HEK293 (cell line): ENCODE data around the gene NCOA7.

Source experiments
- BCL6B ChIP-seq: fragments of 450-650 bp; formaldehyde crosslinking; IDR thresholded peaks from 2 replicates; pipeline ENCODE4 v1.5.1; 2017; ENCODE audit warnings: missing biosample characterization, missing genetic modification characterization
- KLF16 ChIP-seq: fragments of 450-650 bp; formaldehyde crosslinking; IDR thresholded peaks from 2 replicates; pipeline ENCODE4 v1.5.1; 2017; ENCODE audit warnings: missing biosample characterization, missing genetic modification characterization
- MZF1 ChIP-seq: fragments of 450-650 bp; formaldehyde crosslinking; IDR thresholded peaks from 2 replicates; pipeline ENCODE4 v1.5.1; 2017; ENCODE audit warnings: missing biosample characterization, missing genetic modification characterization, borderline replicate concordance
- PRDM10 ChIP-seq: fragments of 450-650 bp; formaldehyde crosslinking; IDR thresholded peaks from 2 replicates; pipeline ENCODE4 v1.5.1; 2016; ENCODE audit warnings: missing biosample characterization, missing genetic modification characterization
- SCRT2 ChIP-seq: fragments of 450-650 bp; formaldehyde crosslinking; IDR thresholded peaks from 2 replicates; pipeline ENCODE4 v1.5.1; 2016; ENCODE audit warnings: missing biosample characterization, missing genetic modification characterization
- ZBTB17 ChIP-seq: fragments of 450-650 bp; formaldehyde crosslinking; IDR thresholded peaks from 2 replicates; pipeline ENCODE4 v1.5.1; 2016; ENCODE audit warnings: missing biosample characterization, missing genetic modification characterization
- ZBTB48 ChIP-seq: fragments of 450-650 bp; formaldehyde crosslinking; IDR thresholded peaks from 2 replicates; pipeline ENCODE4 v1.5.1; 2016; ENCODE audit warnings: missing biosample characterization, missing genetic modification characterization
- ZBTB8A ChIP-seq: fragments of 450-650 bp; formaldehyde crosslinking; IDR thresholded peaks from 2 replicates; pipeline ENCODE4 v1.5.1; 2016; ENCODE audit warnings: missing biosample characterization, missing genetic modification characterization
- ZFHX2 ChIP-seq: fragments of 450-650 bp; formaldehyde crosslinking; conservative IDR thresholded peaks from 2 replicates; pipeline ENCODE4 v1.5.1; 2016; ENCODE audit warnings: missing biosample characterization, missing genetic modification characterization
- ZNF174 ChIP-seq: fragments of 450-650 bp; formaldehyde crosslinking; IDR thresholded peaks from 2 replicates; pipeline ENCODE4 v1.5.0; 2017; ENCODE audit warnings: missing biosample characterization, mild to moderate bottlenecking, missing genetic modification characterization
- ZNF324 ChIP-seq: fragments of 450-650 bp; formaldehyde crosslinking; IDR thresholded peaks from 2 replicates; pipeline ENCODE4 v1.5.1; 2016; ENCODE audit warnings: missing biosample characterization, missing genetic modification characterization
- ZNF335 ChIP-seq: fragments of 450-650 bp; formaldehyde crosslinking; conservative IDR thresholded peaks from 2 replicates; pipeline ENCODE4 v1.5.1; 2016; ENCODE audit warnings: missing biosample characterization, missing genetic modification characterization
- ZNF354C ChIP-seq: fragments of 450-650 bp; formaldehyde crosslinking; IDR thresholded peaks from 2 replicates; pipeline ENCODE4 v1.5.1; 2016; ENCODE audit warnings: missing biosample characterization, missing genetic modification characterization, low read depth, borderline replicate concordance
- ZNF398 ChIP-seq: fragments of 450-650 bp; formaldehyde crosslinking; IDR thresholded peaks from 2 replicates; pipeline ENCODE4 v1.5.1; 2017; ENCODE audit warnings: missing biosample characterization, missing genetic modification characterization
- ZNF416 ChIP-seq: fragments of 450-650 bp; formaldehyde crosslinking; IDR thresholded peaks from 2 replicates; pipeline ENCODE4 v1.5.1; 2016; ENCODE audit warnings: missing biosample characterization, missing genetic modification characterization
- ZNF544 ChIP-seq: fragments of 450-650 bp; formaldehyde crosslinking; IDR thresholded peaks from 2 replicates; pipeline ENCODE4 v1.5.0; 2017; ENCODE audit warnings: missing biosample characterization, missing genetic modification characterization
- ZNF571 ChIP-seq: fragments of 450-650 bp; formaldehyde crosslinking; IDR thresholded peaks from 2 replicates; pipeline ENCODE4 v1.5.0; 2017; ENCODE audit warnings: missing biosample characterization, missing genetic modification characterization
- ZNF621 ChIP-seq: fragments of 450-650 bp; formaldehyde crosslinking; IDR thresholded peaks from 2 replicates; pipeline ENCODE4 v1.5.1; 2017; ENCODE audit warnings: missing biosample characterization, missing genetic modification characterization
- ZNF701 ChIP-seq: fragments of 450-650 bp; formaldehyde crosslinking; IDR thresholded peaks from 2 replicates; pipeline ENCODE4 v1.5.1; 2016; ENCODE audit warnings: missing biosample characterization, missing genetic modification characterization
- ZNF768 ChIP-seq: fragments of 450-650 bp; formaldehyde crosslinking; IDR thresholded peaks from 2 replicates; pipeline ENCODE4 v1.5.1; 2018; ENCODE audit warnings: missing biosample characterization, mild to moderate bottlenecking, missing genetic modification characterization
- ZSCAN30 ChIP-seq: fragments of 450-650 bp; IDR thresholded peaks from 2 replicates; pipeline ENCODE4 v1.5.1; 2018; ENCODE audit warnings: missing biosample characterization, mild to moderate bottlenecking, missing genetic modification characterization, moderate library complexity
- TF ChIP-seq, protein P1 (sequence below): fragments of 450-650 bp; formaldehyde crosslinking; IDR thresholded peaks from 2 replicates; pipeline ENCODE4 v1.5.1; 2016; ENCODE audit warnings: missing biosample characterization, missing genetic modification characterization
- TF ChIP-seq, protein P2 (sequence below): fragments of 450-650 bp; IDR thresholded peaks from 2 replicates; pipeline ENCODE4 v1.5.1; 2018; ENCODE audit warnings: missing biosample characterization, missing genetic modification characterization
- TF ChIP-seq, protein P3 (sequence below): fragments of 450-650 bp; formaldehyde crosslinking; IDR thresholded peaks from 2 replicates; pipeline ENCODE4 v1.5.1; 2017; ENCODE audit warnings: missing biosample characterization, missing genetic modification characterization
- TF ChIP-seq, protein P4 (sequence below): fragments of 450-650 bp; formaldehyde crosslinking; IDR thresholded peaks from 2 replicates; pipeline ENCODE4 v1.5.1; 2016; ENCODE audit warnings: missing biosample characterization, missing genetic modification characterization

The NCOA7 gene

DNA sequence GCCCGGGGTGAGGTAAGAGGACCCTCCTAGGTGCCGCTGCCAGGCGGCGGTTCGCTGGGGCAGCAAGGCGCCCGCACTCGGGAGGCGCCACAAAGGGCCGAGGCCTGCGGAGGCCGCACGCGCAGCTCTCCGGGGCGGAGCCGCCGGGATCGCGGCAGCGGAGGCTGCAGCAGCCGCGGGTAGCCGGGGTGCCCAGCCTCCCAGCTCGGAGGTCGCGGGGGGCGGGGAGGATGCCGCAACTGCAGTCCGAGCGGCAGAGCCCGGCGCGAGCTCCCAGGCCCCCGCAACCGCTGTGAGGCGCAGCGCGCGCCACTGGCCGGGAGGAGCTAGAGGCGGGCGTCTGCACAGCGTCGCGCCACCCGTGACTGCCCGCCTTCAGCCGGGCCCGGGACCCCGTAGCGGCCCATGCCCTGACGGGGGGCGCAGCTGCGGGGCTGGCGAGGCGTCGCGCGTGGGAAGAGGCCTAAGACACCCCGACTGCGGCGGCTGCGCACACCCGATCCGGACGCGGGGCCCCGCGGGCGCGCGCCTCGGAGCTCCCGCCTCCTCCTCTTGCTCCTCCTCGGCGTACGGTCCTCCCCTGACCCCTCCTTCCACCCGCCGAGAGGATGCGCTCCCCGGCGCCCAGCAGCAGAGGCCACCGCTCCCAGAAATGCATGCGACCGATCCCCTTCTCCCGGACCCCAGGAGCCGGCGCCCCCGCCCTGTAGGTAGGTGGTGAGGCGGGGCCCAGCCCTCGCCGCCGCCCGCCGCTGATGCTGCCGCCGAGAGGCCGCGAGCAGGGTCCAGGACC is at the start of gene NCOA7 (continued):
- TF ChIP-seq ZNF544 (no peak), ZSCAN30 (0 out of 2 replicates have a peak, but pooled peaks have one; percentile 56), ZNF174 (tag by site-specific recombination) (0 out of 2 replicates have a peak, but pooled peaks have one; percentile 40), MZF1 (tag by site-specific recombination) (no peak; the same call in 1 of the 2 replicates), ZNF701 (tag by site-specific recombination) (no peak), PRDM10 (peak; percentile 72; the same call in 1 of the 2 replicates), ZBTB17 (tag by site-specific recombination) (no peak), ZNF621 (tag by site-specific recombination) (no peak), BCL6B (tag by site-specific recombination) (no peak), ZFHX2 (tag by site-specific recombination) (peak; percentile 87), ZNF416 (tag by site-specific recombination) (no peak), ZBTB48 (tag by site-specific recombination) (no peak; the same call in 1 of the 2 replicates), ZNF571 (tag by site-specific recombination) (no peak), ZNF768 (no peak), ZBTB8A (tag by site-specific recombination) (peak; percentile 80), ZNF335 (no peak), ZNF354C (tag by site-specific recombination) (no peak), ZNF324 (no peak), ZNF398 (no peak; the same call in 1 of the 2 replicates), KLF16 (tag by site-specific recombination) (0 out of 2 replicates have a peak, but pooled peaks have one; percentile 10), SCRT2 (tag by site-specific recombination) (no peak)
- TF ChIP-seq, protein P1, sequence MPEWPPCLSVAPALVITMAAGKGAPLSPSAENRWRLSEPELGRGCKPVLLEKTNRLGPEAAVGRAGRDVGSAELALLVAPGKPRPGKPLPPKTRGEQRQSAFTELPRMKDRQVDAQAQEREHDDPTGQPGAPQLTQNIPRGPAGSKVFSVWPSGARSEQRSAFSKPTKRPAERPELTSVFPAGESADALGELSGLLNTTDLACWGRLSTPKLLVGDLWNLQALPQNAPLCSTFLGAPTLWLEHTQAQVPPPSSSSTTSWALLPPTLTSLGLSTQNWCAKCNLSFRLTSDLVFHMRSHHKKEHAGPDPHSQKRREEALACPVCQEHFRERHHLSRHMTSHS (tag by site-specific recombination), result no peak
- TF ChIP-seq, protein P2, sequence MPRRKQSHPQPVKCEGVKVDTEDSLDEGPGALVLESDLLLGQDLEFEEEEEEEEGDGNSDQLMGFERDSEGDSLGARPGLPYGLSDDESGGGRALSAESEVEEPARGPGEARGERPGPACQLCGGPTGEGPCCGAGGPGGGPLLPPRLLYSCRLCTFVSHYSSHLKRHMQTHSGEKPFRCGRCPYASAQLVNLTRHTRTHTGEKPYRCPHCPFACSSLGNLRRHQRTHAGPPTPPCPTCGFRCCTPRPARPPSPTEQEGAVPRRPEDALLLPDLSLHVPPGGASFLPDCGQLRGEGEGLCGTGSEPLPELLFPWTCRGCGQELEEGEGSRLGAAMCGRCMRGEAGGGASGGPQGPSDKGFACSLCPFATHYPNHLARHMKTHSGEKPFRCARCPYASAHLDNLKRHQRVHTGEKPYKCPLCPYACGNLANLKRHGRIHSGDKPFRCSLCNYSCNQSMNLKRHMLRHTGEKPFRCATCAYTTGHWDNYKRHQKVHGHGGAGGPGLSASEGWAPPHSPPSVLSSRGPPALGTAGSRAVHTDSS, result 0 out of 2 replicates have a peak, but pooled peaks have one; percentile 9
- TF ChIP-seq, protein P3, sequence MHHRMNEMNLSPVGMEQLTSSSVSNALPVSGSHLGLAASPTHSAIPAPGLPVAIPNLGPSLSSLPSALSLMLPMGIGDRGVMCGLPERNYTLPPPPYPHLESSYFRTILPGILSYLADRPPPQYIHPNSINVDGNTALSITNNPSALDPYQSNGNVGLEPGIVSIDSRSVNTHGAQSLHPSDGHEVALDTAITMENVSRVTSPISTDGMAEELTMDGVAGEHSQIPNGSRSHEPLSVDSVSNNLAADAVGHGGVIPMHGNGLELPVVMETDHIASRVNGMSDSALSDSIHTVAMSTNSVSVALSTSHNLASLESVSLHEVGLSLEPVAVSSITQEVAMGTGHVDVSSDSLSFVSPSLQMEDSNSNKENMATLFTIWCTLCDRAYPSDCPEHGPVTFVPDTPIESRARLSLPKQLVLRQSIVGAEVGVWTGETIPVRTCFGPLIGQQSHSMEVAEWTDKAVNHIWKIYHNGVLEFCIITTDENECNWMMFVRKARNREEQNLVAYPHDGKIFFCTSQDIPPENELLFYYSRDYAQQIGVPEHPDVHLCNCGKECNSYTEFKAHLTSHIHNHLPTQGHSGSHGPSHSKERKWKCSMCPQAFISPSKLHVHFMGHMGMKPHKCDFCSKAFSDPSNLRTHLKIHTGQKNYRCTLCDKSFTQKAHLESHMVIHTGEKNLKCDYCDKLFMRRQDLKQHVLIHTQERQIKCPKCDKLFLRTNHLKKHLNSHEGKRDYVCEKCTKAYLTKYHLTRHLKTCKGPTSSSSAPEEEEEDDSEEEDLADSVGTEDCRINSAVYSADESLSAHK (tag by site-specific recombination), result 0 out of 2 replicates have a peak, but pooled peaks have one; percentile 8
- TF ChIP-seq, protein P4, sequence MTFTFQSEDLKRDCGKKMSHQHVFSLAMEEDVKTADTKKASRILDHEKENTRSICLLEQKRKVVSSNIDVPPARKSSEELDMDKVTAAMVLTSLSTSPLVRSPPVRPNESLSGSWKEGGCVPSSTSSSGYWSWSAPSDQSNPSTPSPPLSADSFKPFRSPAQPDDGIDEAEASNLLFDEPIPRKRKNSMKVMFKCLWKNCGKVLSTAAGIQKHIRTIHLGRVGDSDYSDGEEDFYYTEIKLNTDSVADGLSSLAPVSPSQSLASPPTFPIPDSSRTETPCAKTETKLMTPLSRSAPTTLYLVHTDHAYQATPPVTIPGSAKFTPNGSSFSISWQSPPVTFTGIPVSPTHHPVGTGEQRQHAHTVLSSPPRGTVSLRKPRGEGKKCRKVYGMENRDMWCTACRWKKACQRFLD (tag by site-specific recombination), result no peak
